Uterus (tissue), 4 donors: Measurements from ENCODE around the gene LMO7. TPM values are rescaled to one million over a fixed set of nuclear protein-coding genes. Genes with fewer than 3 reads are reported as not detected.

Experiments
- DNase-seq, 2 donors: peaks; one replicate each; pipeline ENCODE4 v3.0.0-alpha.2; 2019 to 2020
- H3K27ac ChIP-seq, 2 donors: fragments of 200-600 bp; sonication (generic); 1 replicate in 1 of 2; 2 replicates in 1 of 2; pipeline ENCODE4 v1.5.1; 2016 to 2018
- H3K27me3 ChIP-seq, 2 donors: fragments of 200-600 bp; sonication (generic); one replicate each; pipeline ENCODE4 v1.5.1; 2018 to 2019; ENCODE audit warnings: control low read depth in 1 of 2
- H3K36me3 ChIP-seq, 2 donors: fragments of 200-600 bp; sonication (generic); one replicate each; pipeline ENCODE4 v1.5.1; 2019; ENCODE audit warnings: control low read depth in 1 of 2
- H3K4me1 ChIP-seq, 2 donors: fragments of 200-600 bp; sonication (generic); one replicate each; pipeline ENCODE4 v1.5.1; 2018 to 2019; ENCODE audit warnings: control low read depth in 1 of 2
- H3K4me3 ChIP-seq, 2 donors: fragments of 200-600 bp; sonication (generic); 1 replicate in 1 of 2; 2 replicates in 1 of 2; pipeline ENCODE4 v1.5.1; 2018 to 2019; ENCODE audit warnings: mild to moderate bottlenecking in 1 of 2
- H3K9me3 ChIP-seq, 2 donors: fragments of 200-600 bp; sonication (generic); one replicate each; pipeline ENCODE4 v1.5.1; 2019; ENCODE audit warnings: control low read depth in 1 of 2
- POLR2A ChIP-seq, 2 donors: fragments of 450-650 bp; IDR thresholded peaks; one replicate each; pipeline ENCODE4 v1.6.1; 2016; ENCODE audit warnings: antibody characterized with exemption in 2 of 2, mild to moderate bottlenecking in 1 of 2, moderate library complexity in 1 of 2
- intact Hi-C: fragments of 100-400 bp; cut with DNase I; formaldehyde crosslinking; loops from one replicate; pipeline ENCODE4 v1.15.1; 2023; ENCODE audit warnings: low total_unique reads
- total RNA-seq, 4 donors: library from RNA; depleted of rRNA in 3 of 4; stranded (reverse); fragments of >200 nt in 3 of 4; gene quantifications; one replicate each; pipeline versions ENCODE4 v1.1.0 to v1.2.4, GENCODE V29; 2014 to 2023
- TF ChIP-seq, protein P1 (sequence below), 4 experiments: fragments of 200-600 bp in 2 of 4; fragments of 450-650 bp in 2 of 4; sonication (generic) in 2 of 4; IDR thresholded peaks; one replicate each; pipeline ENCODE4 v1.5.1; 2016 to 2019; ENCODE audit warnings: antibody characterized with exemption in 4 of 4, mild to moderate bottlenecking in 2 of 4, moderate library complexity in 1 of 4
- donor health status: DM: yes; HTN: yes; CAD: no.

LMO7 gene
- total RNA-seq, 4 donors from 2014 or later = 2.6 to 55.4 (median 24.2) TPM

- intact Hi-C loops = no loop called here
Observed at GRCh38 chr13:75831389-75831788, 195.3 kb downstream of the LMO7 start.

DNA sequence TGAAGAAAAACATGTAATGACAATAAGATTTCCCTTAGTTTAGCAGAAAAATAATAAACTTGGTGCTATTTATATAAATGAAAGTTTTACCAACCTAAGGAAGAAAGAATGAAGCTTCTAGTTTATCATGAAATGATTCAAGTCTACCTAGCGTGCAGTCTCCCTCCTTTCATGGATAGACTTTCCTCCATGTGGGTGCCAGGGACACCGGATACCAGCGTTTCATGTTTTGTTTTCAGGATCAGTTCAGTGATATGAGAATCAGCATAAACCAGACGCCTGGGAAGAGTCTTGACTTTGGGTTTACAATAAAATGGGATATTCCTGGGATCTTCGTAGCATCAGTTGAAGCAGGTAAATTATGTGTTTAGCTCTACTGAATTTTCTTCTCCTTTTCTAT is 196.7 kb downstream of the LMO7 start:
- Histone ChIP-seq H3K4me3 (no peak overlapping the region), H3K27ac (no peak overlapping the region), H3K4me1 (no peaks in the 10 kb centered on the region), H3K36me3 (no peaks in the 10 kb centered on the region), H3K9me3 (no peaks in the 10 kb centered on the region), H3K27me3 (no peaks in the 10 kb centered on the region)
- TF ChIP-seq, protein P1, sequence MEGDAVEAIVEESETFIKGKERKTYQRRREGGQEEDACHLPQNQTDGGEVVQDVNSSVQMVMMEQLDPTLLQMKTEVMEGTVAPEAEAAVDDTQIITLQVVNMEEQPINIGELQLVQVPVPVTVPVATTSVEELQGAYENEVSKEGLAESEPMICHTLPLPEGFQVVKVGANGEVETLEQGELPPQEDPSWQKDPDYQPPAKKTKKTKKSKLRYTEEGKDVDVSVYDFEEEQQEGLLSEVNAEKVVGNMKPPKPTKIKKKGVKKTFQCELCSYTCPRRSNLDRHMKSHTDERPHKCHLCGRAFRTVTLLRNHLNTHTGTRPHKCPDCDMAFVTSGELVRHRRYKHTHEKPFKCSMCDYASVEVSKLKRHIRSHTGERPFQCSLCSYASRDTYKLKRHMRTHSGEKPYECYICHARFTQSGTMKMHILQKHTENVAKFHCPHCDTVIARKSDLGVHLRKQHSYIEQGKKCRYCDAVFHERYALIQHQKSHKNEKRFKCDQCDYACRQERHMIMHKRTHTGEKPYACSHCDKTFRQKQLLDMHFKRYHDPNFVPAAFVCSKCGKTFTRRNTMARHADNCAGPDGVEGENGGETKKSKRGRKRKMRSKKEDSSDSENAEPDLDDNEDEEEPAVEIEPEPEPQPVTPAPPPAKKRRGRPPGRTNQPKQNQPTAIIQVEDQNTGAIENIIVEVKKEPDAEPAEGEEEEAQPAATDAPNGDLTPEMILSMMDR (IDR thresholded peaks at IDR 0.05) = no peak
- TF ChIP-seq POLR2A (IDR thresholded peaks at IDR 0.05) = no peak
- intact Hi-C loops = no loop called here
- DNase-seq = no peak

More at GRCh38 chr13:75831389-75831788, 195.3 kb downstream of the LMO7 start:
- TF ChIP-seq, protein P1 (IDR thresholded peaks at IDR 0.05) = no peak
- TF ChIP-seq POLR2A (IDR thresholded peaks at IDR 0.05) = no peak
- Histone ChIP-seq H3K4me1 (no peaks in the 10 kb centered on the region), H3K27me3 (no peaks in the 10 kb centered on the region), H3K36me3 (no peaks in the 10 kb centered on the region), H3K27ac (no peak overlapping the region), H3K4me3 (no peak overlapping the region), H3K9me3 (no peaks in the 10 kb centered on the region)
- no peak for DNase-seq

GRCh38 chr13:75836441-75836840 is 200.3 kb downstream of the LMO7 start:
- H3K36me3 ChIP-seq = no peaks in the 10 kb centered on the region
- H3K4me1 ChIP-seq = no peaks in the 10 kb centered on the region
- intact Hi-C loops = no loop called here
- no peak overlapping the region for H3K27ac ChIP-seq
- TF ChIP-seq POLR2A (IDR thresholded peaks at IDR 0.05) = no peak
- TF ChIP-seq, protein P1 (IDR thresholded peaks at IDR 0.05) = no peak
- H3K9me3 ChIP-seq = no peaks in the 10 kb centered on the region
- no peak overlapping the region for H3K4me3 ChIP-seq
- H3K27me3 ChIP-seq = no peaks in the 10 kb centered on the region
- no peak for DNase-seq

DNA sequence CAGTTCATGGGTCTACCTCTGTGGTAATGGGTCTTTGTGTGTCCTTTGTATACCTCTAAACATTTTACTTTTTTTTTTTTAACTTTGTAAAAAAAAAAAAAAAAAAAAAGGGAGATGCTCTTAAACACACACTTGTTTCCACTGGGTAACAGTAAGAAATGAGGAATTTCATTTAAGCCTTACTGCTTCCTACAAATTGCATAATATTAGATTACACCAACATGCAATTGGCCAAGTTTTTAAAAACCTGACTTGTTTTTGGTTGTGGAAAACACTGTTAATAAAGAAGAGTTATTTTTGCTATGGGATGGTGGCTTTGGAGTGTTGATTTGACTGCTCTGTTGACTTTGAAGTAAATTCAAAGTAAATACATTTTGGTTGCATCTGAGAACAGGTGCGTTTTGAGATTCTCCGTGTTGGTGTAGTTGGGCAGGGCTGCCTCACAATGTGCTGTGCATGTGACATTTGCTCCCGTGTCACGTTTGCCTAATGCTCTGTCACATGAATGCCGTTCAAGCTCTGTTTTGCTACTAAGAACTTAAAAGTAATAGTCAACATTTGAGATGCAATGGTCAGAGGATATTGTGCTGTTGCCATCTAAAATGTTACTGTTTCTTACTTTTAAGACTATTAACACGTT is 202.4 kb downstream of the LMO7 start:
- Histone ChIP-seq H3K27me3 (no peaks in the 10 kb centered on the region), H3K4me3 (no peak overlapping the region), H3K9me3 (no peaks in the 10 kb centered on the region), H3K36me3 (no peaks in the 10 kb centered on the region), H3K4me1 (no peaks in the 10 kb centered on the region), H3K27ac (no peak overlapping the region)
- DNase-seq = no peak
- intact Hi-C loops = no loop called here
- TF ChIP-seq, protein P1 (IDR thresholded peaks at IDR 0.05) = no peak
- TF ChIP-seq POLR2A (IDR thresholded peaks at IDR 0.05) = no peak

GRCh38 chr13:75839406-75839805 is 203.3 kb downstream of the LMO7 start:
- no peaks in the 10 kb centered on the region for H3K27me3 ChIP-seq
- TF ChIP-seq, protein P1 (IDR thresholded peaks at IDR 0.05) = no peak
- no peak for TF ChIP-seq POLR2A (IDR thresholded peaks at IDR 0.05)
- no peak overlapping the region for H3K27ac ChIP-seq
- H3K9me3 ChIP-seq = no peaks in the 10 kb centered on the region
- no peak overlapping the region for H3K4me3 ChIP-seq
- no peaks in the 10 kb centered on the region for H3K36me3 ChIP-seq
- intact Hi-C loops = no loop called here
- no peak for DNase-seq
- no peaks in the 10 kb centered on the region for H3K4me1 ChIP-seq
